Measurements from ENCODE around the gene PTPRT.

DNA sequence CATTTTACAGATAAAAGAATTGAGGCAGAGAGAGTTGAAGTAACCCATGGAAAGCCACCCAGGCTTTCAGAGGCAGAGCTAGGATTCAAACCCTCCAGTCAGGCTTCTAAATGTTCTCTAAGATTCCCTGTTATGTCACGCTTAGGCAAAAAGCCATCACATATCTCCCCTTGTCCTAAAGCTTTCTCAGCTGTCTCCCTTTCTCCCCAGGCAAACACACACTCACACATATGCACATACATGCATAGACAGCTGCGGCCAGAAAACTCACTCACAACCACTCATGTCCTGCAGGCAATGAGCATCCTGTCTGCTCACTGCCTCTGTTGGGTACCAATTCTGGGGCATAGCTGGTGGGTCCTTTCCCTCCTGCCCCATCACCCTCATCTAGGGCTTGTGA, 975.6 kb downstream of the PTPRT start:
- TF ChIP-seq, protein P1, sequence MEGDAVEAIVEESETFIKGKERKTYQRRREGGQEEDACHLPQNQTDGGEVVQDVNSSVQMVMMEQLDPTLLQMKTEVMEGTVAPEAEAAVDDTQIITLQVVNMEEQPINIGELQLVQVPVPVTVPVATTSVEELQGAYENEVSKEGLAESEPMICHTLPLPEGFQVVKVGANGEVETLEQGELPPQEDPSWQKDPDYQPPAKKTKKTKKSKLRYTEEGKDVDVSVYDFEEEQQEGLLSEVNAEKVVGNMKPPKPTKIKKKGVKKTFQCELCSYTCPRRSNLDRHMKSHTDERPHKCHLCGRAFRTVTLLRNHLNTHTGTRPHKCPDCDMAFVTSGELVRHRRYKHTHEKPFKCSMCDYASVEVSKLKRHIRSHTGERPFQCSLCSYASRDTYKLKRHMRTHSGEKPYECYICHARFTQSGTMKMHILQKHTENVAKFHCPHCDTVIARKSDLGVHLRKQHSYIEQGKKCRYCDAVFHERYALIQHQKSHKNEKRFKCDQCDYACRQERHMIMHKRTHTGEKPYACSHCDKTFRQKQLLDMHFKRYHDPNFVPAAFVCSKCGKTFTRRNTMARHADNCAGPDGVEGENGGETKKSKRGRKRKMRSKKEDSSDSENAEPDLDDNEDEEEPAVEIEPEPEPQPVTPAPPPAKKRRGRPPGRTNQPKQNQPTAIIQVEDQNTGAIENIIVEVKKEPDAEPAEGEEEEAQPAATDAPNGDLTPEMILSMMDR (IDR thresholded peaks at IDR 0.05): no peak
- TF ChIP-seq EP300 (IDR thresholded peaks at IDR 0.05; ENCODE audit: borderline replicate concordance in 1 of 2, low read depth in 1 of 2, low read length in 1 of 2) (no peak), TEAD4 (IDR thresholded peaks at IDR 0.05; ENCODE audit: borderline replicate concordance, insufficient read depth) (no peak), RAD21 (IDR thresholded peaks at IDR 0.05; ENCODE audit: low read length) (no peak), FOXM1 (IDR thresholded peaks at IDR 0.05; ENCODE audit: low read depth) (no peak), TAF1 (IDR thresholded peaks at IDR 0.05; ENCODE audit: borderline replicate concordance, low read depth, low read length) (no peak), JUND (IDR thresholded peaks at IDR 0.05) (no peak), RXRA (IDR thresholded peaks at IDR 0.05; ENCODE audit: borderline replicate concordance, low read depth) (no peak)
- TF ChIP-seq, protein P2, sequence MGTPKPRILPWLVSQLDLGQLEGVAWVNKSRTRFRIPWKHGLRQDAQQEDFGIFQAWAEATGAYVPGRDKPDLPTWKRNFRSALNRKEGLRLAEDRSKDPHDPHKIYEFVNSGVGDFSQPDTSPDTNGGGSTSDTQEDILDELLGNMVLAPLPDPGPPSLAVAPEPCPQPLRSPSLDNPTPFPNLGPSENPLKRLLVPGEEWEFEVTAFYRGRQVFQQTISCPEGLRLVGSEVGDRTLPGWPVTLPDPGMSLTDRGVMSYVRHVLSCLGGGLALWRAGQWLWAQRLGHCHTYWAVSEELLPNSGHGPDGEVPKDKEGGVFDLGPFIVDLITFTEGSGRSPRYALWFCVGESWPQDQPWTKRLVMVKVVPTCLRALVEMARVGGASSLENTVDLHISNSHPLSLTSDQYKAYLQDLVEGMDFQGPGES (IDR thresholded peaks at IDR 0.05; ENCODE audit: low read depth, low read length): no peak
- TF ChIP-seq, protein P3, sequence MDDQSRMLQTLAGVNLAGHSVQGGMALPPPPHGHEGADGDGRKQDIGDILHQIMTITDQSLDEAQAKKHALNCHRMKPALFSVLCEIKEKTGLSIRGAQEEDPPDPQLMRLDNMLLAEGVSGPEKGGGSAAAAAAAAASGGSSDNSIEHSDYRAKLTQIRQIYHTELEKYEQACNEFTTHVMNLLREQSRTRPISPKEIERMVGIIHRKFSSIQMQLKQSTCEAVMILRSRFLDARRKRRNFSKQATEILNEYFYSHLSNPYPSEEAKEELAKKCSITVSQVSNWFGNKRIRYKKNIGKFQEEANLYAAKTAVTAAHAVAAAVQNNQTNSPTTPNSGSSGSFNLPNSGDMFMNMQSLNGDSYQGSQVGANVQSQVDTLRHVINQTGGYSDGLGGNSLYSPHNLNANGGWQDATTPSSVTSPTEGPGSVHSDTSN (IDR thresholded peaks at IDR 0.05): no peak

Data from SK-N-SH (cell line).